Progenitor cell of endocrine pancreas (in vitro differentiated cells): ENCODE measurements around the gene LRRC28. TPM values are rescaled to one million over a fixed set of nuclear protein-coding genes. Genes with fewer than 3 reads are reported as not detected.
A peak's percentile ranks its signal among the peaks of the same experiment; 100 is the strongest.

Experiments used
- DNase-seq: peaks from one replicate; pipeline ENCODE4 v3.0.0; 2021; ENCODE audit warnings: low spot score; ENCODE audit not compliant: unreplicated experiment
- H3K27ac Mint-ChIP-seq: 2 replicates; pipeline ENCODE4 v1.8.0; 2021; ENCODE audit warnings: mild to moderate bottlenecking, moderate library complexity, mixed read lengths
- H3K27me3 Mint-ChIP-seq: 2 replicates; pipeline ENCODE4 v1.8.0; 2021; ENCODE audit warnings: mixed read lengths
- H3K36me3 Mint-ChIP-seq: 2 replicates; pipeline ENCODE4 v1.8.0; 2022; ENCODE audit warnings: mixed read lengths; ENCODE audit not compliant: insufficient read depth
- H3K4me1 Mint-ChIP-seq: 2 replicates; pipeline ENCODE4 v1.8.0; 2021; ENCODE audit warnings: low read depth, mixed read lengths
- H3K4me3 Mint-ChIP-seq: 2 replicates; pipeline ENCODE4 v1.8.0; 2021; ENCODE audit warnings: low read depth, mild to moderate bottlenecking, moderate library complexity, mixed read lengths
- H3K9me3 Mint-ChIP-seq: 2 replicates; pipeline ENCODE4 v1.8.0; 2021; ENCODE audit warnings: low read depth, mixed read lengths
- CTCF ChIP-seq: fragments of 200-600 bp; sonication (generic); IDR thresholded peaks from one replicate; pipeline ENCODE4 v1.5.0; 2021; ENCODE audit warnings: antibody characterized with exemption, mild to moderate bottlenecking; ENCODE audit not compliant: unreplicated experiment
- total RNA-seq: library from RNA; stranded (reverse); gene quantifications from 2 replicates; pipeline ENCODE4 v1.2.1, GENCODE V29; 2021

The LRRC28 gene
- total RNA-seq, 1 donor from 2014 or later, result 36.5 TPM

DNA sequence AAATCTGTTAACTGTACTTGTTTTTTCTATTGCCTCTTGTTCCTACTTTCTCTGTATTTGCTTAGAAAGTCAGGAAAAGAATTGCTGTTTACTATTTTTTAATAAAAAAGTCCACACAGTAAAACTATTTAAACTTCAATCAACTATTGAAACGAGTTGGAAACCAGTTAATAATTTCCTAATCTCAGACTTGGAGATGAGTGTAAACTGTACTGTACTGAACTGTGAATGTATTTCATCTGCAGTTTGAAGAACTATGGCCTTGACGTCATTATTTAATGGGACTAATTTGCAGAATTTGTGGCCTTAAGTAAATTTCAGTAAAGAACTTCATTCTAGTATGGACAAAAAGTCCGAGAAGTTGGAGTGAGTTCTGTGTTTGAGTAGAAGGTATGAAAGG lies 89.1 kb downstream of the LRRC28 start:
- H3K9me3 Mint-ChIP-seq, result no peaks in the 10 kb centered on the region
- H3K4me1 Mint-ChIP-seq, result peaks cover 7% of the 10 kb centered on the region
- DNase-seq, result no peak
- H3K27ac Mint-ChIP-seq, result no peak overlapping the region
- no peaks in the 10 kb centered on the region for H3K27me3 Mint-ChIP-seq
- H3K4me3 Mint-ChIP-seq, result no peak overlapping the region
- no peak for TF ChIP-seq CTCF
- no peaks in the 10 kb centered on the region for H3K36me3 Mint-ChIP-seq

DNA sequence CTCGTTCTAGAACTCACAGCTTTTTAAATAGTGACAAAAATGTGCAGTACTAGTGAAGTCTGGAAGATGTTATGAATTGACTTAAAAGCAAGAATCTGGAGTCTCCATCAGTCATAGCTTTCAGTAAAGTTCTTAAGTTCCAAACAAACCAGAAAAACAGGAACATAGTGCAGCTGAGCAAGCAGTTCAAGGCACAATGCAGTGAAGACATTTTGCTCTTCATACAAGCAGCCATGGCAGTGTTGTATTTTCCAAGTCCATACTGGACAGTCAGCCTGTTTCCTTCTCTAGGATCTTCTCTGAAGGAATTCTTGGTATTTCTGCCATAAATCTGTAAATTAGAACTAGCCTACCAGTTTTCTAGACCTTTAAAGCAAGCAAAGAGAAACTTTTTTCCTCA lies 90.5 kb downstream of the LRRC28 start:
- peaks cover 7% of the 10 kb centered on the region for H3K4me1 Mint-ChIP-seq
- no peaks in the 10 kb centered on the region for H3K9me3 Mint-ChIP-seq
- peaks cover 1% of the 10 kb centered on the region for H3K36me3 Mint-ChIP-seq
- no peak overlapping the region for H3K4me3 Mint-ChIP-seq
- H3K27me3 Mint-ChIP-seq, result no peaks in the 10 kb centered on the region
- no peak for TF ChIP-seq CTCF
- no peak for DNase-seq
- H3K27ac Mint-ChIP-seq, result no peak overlapping the region

DNA sequence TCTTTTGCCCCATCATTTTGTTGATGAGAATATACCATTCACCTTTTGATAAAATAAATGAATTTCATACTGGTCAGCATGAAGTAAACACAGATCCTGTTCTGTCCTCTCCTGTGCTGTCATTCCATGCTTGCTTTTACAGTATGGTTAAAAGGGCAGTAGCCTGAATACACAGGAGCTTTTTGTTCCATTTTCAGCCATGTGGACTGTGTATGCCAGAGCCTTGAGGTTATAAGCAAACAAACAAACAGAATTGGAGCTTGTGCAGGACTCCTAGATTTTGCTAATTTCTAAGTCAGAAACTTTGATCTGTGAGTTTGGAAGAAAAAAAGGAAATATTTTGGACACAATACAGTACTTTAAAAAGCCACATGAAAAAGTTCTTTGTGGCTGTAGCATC lies 91.9 kb downstream of the LRRC28 start:
- Mint-ChIP-seq H3K9me3 (peaks cover 2% of the 10 kb centered on the region), H3K27ac (no peak overlapping the region), H3K27me3 (no peaks in the 10 kb centered on the region), H3K36me3 (peaks cover 3% of the 10 kb centered on the region), H3K4me3 (no peak overlapping the region), H3K4me1 (peaks cover 7% of the 10 kb centered on the region)
- DNase-seq, result no peak
- no peak for TF ChIP-seq CTCF

GRCh38 chr15:99343881-99344551 lies 92.7 kb downstream of the LRRC28 start:
- no peak overlapping the region for H3K27ac Mint-ChIP-seq
- peak; percentile 26 for TF ChIP-seq CTCF
- DNase-seq, result no peak

DNA sequence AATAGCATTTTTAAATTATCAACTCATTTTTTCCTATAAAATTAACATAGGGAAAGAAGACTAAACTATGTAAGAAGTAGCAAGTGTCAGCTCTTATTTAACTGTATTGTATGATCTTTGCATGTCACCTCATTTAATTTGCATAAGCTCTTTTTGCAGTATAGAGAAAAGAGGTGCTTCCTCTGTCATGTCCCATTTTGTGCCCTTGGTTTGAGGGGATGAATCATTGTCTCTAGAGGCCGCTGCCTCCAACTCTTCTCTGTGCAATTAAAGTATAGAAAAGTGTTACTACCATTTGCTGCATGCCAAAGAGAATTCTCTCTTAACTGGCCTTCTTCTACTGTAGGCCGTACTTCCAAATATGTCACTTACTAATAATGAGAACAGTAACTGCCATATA lies 93.4 kb downstream of the LRRC28 start:
- TF ChIP-seq CTCF, result no peak
- H3K4me1 Mint-ChIP-seq, result peaks cover 7% of the 10 kb centered on the region
- H3K27me3 Mint-ChIP-seq, result no peaks in the 10 kb centered on the region
- no peak overlapping the region for H3K4me3 Mint-ChIP-seq
- no peak overlapping the region for H3K27ac Mint-ChIP-seq
- no peak for DNase-seq
- H3K36me3 Mint-ChIP-seq, result peaks cover 10% of the 10 kb centered on the region
- peaks cover 12% of the 10 kb centered on the region for H3K9me3 Mint-ChIP-seq

More at GRCh38 chr15:99343881-99344551, 92.7 kb downstream of the LRRC28 start:
- Mint-ChIP-seq H3K9me3 (peaks cover 7% of the 10 kb centered on the region), H3K4me3 (no peak overlapping the region), H3K4me1 (peaks cover 7% of the 10 kb centered on the region), H3K36me3 (peaks cover 5% of the 10 kb centered on the region), H3K27me3 (no peaks in the 10 kb centered on the region)
